22Rv1 (cell line): ENCODE results near the gene DPP8.

Experiments used
- CTCF ChIP-seq: fragments of 450-650 bp; IDR thresholded peaks from 2 replicates; pipeline ENCODE4 v1.5.1; 2017; ENCODE audit warnings: mild to moderate bottlenecking
- ZFX ChIP-seq: fragments of 450-650 bp; IDR thresholded peaks from 2 replicates; pipeline ENCODE4 v1.6.1; 2017; ENCODE audit warnings: antibody characterized with exemption, borderline replicate concordance

DNA sequence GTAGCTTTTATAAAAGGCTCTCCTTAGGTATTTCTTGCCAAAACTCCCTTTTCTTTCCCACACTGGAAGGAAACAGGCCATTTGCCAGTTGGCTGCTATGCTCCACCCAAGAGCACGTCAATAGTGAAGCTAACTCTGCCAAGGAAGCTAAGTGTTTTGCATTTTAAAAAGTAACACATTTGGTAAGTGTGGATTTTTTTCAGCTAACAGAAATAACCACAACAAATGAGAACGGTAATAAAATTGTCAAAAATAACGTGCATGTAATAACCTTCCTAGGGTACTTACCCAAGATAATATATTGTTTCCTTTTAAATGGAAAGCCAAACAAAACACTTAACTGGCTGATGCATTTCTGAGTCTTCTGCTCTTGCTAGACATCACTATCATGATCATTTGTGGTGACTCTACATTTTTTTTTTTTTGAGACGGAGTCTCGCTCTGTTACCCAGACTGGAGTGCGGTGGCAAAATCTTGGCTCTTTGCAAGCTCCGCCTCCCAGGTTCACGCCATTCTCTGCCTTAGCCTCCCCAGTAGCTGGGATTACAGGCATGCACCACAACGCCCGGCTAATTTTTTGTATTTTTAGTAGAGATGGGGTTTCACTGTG lies 4.6 kb downstream of the DPP8 start:
- TF ChIP-seq CTCF (no peak), ZFX (no peak)
